Measurements from ENCODE around the gene NFX1. TPM values are rescaled to one million over a fixed set of nuclear protein-coding genes. Genes with fewer than 3 reads are reported as not detected.

The NFX1 gene
- total RNA-seq, 1 experiment from 2014 or later: 32.6 TPM

DNA sequence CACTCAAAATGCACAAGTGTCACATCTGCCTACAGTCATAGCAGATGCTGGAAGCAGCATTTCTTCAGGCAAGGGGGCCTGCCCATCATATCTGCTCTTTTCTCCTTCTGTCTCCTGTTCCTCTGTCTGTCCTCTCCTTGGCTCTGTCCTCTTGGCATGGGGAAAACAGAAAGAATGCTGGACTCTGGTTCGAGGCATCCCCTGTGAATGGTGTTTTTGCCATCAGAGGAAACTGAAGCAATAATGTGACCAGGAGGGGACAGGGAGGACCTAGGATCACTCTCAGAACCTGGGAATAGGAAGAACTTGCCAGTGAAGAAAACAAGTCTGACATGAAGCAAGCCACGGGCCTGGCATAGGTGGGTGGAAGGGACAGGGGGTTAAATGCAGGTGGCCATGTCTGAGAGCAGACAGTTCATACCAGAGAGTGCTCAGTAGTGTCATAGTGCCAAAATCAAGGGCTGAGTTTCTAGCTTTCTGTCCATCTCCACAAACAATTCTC is 76.7 kb downstream of the NFX1 start:
- Mint-ChIP-seq H3K36me3 (ENCODE audit: insufficient read depth, unreplicated experiment) (peaks cover 20% of the 10 kb centered on the region), H3K4me3 (ENCODE audit: unreplicated experiment) (no peak overlapping the region), H3K27me3 (ENCODE audit: insufficient read depth, unreplicated experiment) (no peaks in the 10 kb centered on the region), H3K27ac (ENCODE audit: unreplicated experiment) (no peak overlapping the region), H3K4me1 (ENCODE audit: low read depth, unreplicated experiment) (no peaks in the 10 kb centered on the region), H3K9me3 (ENCODE audit: unreplicated experiment) (no peaks in the 10 kb centered on the region)
- Histone ChIP-seq H3K27me3 (replicated peaks; ENCODE audit: control insufficient read depth, insufficient read depth, low read length) (no peaks in the 10 kb centered on the region), H3K4me1 (no peaks in the 10 kb centered on the region), H3K9me3 (no peaks in the 10 kb centered on the region), H3K4me3 (ENCODE audit: low read depth, low read length) (no peak overlapping the region), H3K36me3 (ENCODE audit: control insufficient read depth, insufficient read depth, low read length) (peaks cover 2% of the 10 kb centered on the region)
- TF ChIP-seq, protein P1, sequence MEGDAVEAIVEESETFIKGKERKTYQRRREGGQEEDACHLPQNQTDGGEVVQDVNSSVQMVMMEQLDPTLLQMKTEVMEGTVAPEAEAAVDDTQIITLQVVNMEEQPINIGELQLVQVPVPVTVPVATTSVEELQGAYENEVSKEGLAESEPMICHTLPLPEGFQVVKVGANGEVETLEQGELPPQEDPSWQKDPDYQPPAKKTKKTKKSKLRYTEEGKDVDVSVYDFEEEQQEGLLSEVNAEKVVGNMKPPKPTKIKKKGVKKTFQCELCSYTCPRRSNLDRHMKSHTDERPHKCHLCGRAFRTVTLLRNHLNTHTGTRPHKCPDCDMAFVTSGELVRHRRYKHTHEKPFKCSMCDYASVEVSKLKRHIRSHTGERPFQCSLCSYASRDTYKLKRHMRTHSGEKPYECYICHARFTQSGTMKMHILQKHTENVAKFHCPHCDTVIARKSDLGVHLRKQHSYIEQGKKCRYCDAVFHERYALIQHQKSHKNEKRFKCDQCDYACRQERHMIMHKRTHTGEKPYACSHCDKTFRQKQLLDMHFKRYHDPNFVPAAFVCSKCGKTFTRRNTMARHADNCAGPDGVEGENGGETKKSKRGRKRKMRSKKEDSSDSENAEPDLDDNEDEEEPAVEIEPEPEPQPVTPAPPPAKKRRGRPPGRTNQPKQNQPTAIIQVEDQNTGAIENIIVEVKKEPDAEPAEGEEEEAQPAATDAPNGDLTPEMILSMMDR (IDR thresholded peaks at IDR 0.05; ENCODE audit: insufficient read depth in 1 of 2, low read depth in 1 of 2, low read length in 1 of 2, severe bottlenecking in 1 of 2, unreplicated experiment in 1 of 2): no peak
- CTCF ChIA-PET: no interaction called here
- intact Hi-C loops (cut with micrococcal nuclease; ENCODE audit: unreplicated experiment): no loop called here
- POLR2A ChIA-PET: no interaction called here
- BruUV-seq (replicated peaks): no TSS peak
- DNase-seq: no peak

GRCh38 chr9:33372900-33373299 is 82.6 kb downstream of the NFX1 start:
- intact Hi-C loops (cut with micrococcal nuclease; ENCODE audit: unreplicated experiment): no loop called here
- H3K9me3 Mint-ChIP-seq (ENCODE audit: unreplicated experiment): no peaks in the 10 kb centered on the region
- DNase-seq: no peak
- POLR2A ChIA-PET: no interaction called here
- no peaks in the 10 kb centered on the region for H3K36me3 Mint-ChIP-seq (ENCODE audit: insufficient read depth, unreplicated experiment)
- Histone ChIP-seq H3K4me1 (peaks cover 23% of the 10 kb centered on the region), H3K36me3 (ENCODE audit: control insufficient read depth, insufficient read depth, low read length) (no peaks in the 10 kb centered on the region; the same call in none of the 2 replicates), H3K27me3 (replicated peaks; ENCODE audit: control insufficient read depth, insufficient read depth, low read length) (no peaks in the 10 kb centered on the region), H3K4me3 (ENCODE audit: low read depth, low read length) (no peak overlapping the region), H3K9me3 (no peaks in the 10 kb centered on the region)
- TF ChIP-seq, protein P1 (IDR thresholded peaks at IDR 0.05; ENCODE audit: insufficient read depth in 1 of 2, low read depth in 1 of 2, low read length in 1 of 2, severe bottlenecking in 1 of 2, unreplicated experiment in 1 of 2): no peak
- H3K27ac Mint-ChIP-seq (ENCODE audit: unreplicated experiment): no peak overlapping the region
- peaks cover 20% of the 10 kb centered on the region for H3K4me1 Mint-ChIP-seq (ENCODE audit: low read depth, unreplicated experiment)
- no TSS peak for BruUV-seq (replicated peaks)
- CTCF ChIA-PET: interaction anchor here (0.5 kb wide), 1 partner anchor 83 kb away, joined by 3 read pairs; the partner anchor contains the start of gene NFX1
- H3K4me3 Mint-ChIP-seq (ENCODE audit: unreplicated experiment): no peak overlapping the region
- no peaks in the 10 kb centered on the region for H3K27me3 Mint-ChIP-seq (ENCODE audit: insufficient read depth, unreplicated experiment)

- no peak overlapping the region for H3K4me3 Mint-ChIP-seq (ENCODE audit: unreplicated experiment)
- H3K4me1 ChIP-seq: peaks cover 27% of the 10 kb centered on the region
- ChIA-PET CTCF (interaction anchor here (0.5 to 2.8 kb wide), 13 partner anchors 21 to 250 kb away, joined by 3 to 36 read pairs (median 6); partner anchors contain the start of genes AQP3, AQP7 and NOL6), POLR2A (interaction anchor here (1.2 kb wide), 1 partner anchor 99 kb away, joined by 7 read pairs; the partner anchor contains the start of gene NOL6)
- no peaks in the 10 kb centered on the region for H3K9me3 Mint-ChIP-seq (ENCODE audit: unreplicated experiment)
- no peak overlapping the region for H3K27ac Mint-ChIP-seq (ENCODE audit: unreplicated experiment)
- no TSS peak for BruUV-seq (replicated peaks)
- TF ChIP-seq, protein P1 (IDR thresholded peaks at IDR 0.05; ENCODE audit: insufficient read depth in 1 of 2, low read depth in 1 of 2, low read length in 1 of 2, severe bottlenecking in 1 of 2, unreplicated experiment in 1 of 2): no peak
- H3K36me3 Mint-ChIP-seq (ENCODE audit: insufficient read depth, unreplicated experiment): no peaks in the 10 kb centered on the region
- H3K27me3 ChIP-seq (replicated peaks; ENCODE audit: control insufficient read depth, insufficient read depth, low read length): no peaks in the 10 kb centered on the region
- no peaks in the 10 kb centered on the region; the same call in none of the 2 replicates for H3K36me3 ChIP-seq (ENCODE audit: control insufficient read depth, insufficient read depth, low read length)
- intact Hi-C loops (cut with micrococcal nuclease; ENCODE audit: unreplicated experiment): loop anchor here (2.0 kb wide), 2 partner anchors 17 to 41 kb away; no protein-coding TSS in a partner anchor
- DNase-seq: no peak
- H3K27me3 Mint-ChIP-seq (ENCODE audit: insufficient read depth, unreplicated experiment): no peaks in the 10 kb centered on the region
- H3K4me3 ChIP-seq (ENCODE audit: low read depth, low read length): no peak overlapping the region
- H3K9me3 ChIP-seq: no peaks in the 10 kb centered on the region
- H3K4me1 Mint-ChIP-seq (ENCODE audit: low read depth, unreplicated experiment): peaks cover 22% of the 10 kb centered on the region
Observed at GRCh38 chr9:33374190-33374589, 83.9 kb downstream of the NFX1 start.
